Mesodermal cell (in vitro differentiated cells): ENCODE data around the gene TRPM6.

Source experiments
- H3K27ac ChIP-seq: 2 replicates; pipeline ENCODE4 v1.7.0; 2013; ENCODE audit warnings: mild to moderate bottlenecking, low read depth, low read length, moderate library complexity; ENCODE audit not compliant: severe bottlenecking
- H3K36me3 ChIP-seq: 2 replicates; pipeline ENCODE4 v1.7.1; 2013; ENCODE audit warnings: mild to moderate bottlenecking, low read length, moderate library complexity; ENCODE audit not compliant: control insufficient read depth, insufficient read depth
- H3K4me1 ChIP-seq: one replicate; pipeline ENCODE4 v1.7.1; 2013; ENCODE audit warnings: mild to moderate bottlenecking, low read length; ENCODE audit not compliant: insufficient read depth, control insufficient read depth, poor library complexity, severe bottlenecking
- H3K4me3 ChIP-seq: 2 replicates; pipeline ENCODE4 v1.7.0; 2013; ENCODE audit warnings: low read length, control low read depth, mild to moderate bottlenecking; ENCODE audit not compliant: insufficient read depth, poor library complexity, severe bottlenecking; ENCODE audit errors: extremely low read depth
- H3K9me3 ChIP-seq: 2 replicates; pipeline ENCODE4 v1.7.1; 2013; ENCODE audit warnings: mild to moderate bottlenecking, low read length, moderate library complexity; ENCODE audit not compliant: control insufficient read depth
- WGBS, 2 experiments: methylation state at CpG; one replicate each; pipeline ENCODE4 v1.1.5; 2013; ENCODE audit warnings: missing lambda C conversion rate in 2 of 2; ENCODE audit not compliant: insufficient coverage in 2 of 2; 5-methylcytosine and 5-hydroxymethylcytosine counted together

TRPM6 gene

GRCh38 chr9:74773886-74774479 is 113.7 kb downstream of the TRPM6 start:
- H3K36me3 ChIP-seq, result no peaks in the 10 kb centered on the region
- H3K27ac ChIP-seq, result no peak overlapping the region
- no peak overlapping the region for H3K4me3 ChIP-seq
- H3K9me3 ChIP-seq, result no peaks in the 10 kb centered on the region
- WGBS, 2 experiments, result 0 to 17% methylated on average over 1 of the region's 8 CpGs
- peaks cover 5% of the 10 kb centered on the region for H3K4me1 ChIP-seq

GRCh38 chr9:74772121-74772520 is 115.6 kb downstream of the TRPM6 start:
- Histone ChIP-seq H3K4me1 (peaks cover 5% of the 10 kb centered on the region), H3K36me3 (no peaks in the 10 kb centered on the region), H3K27ac (no peak overlapping the region), H3K4me3 (no peak overlapping the region), H3K9me3 (no peaks in the 10 kb centered on the region)
- 80 to 95% methylated on average over 1 to 3 of the region's 4 CpGs for WGBS, 2 experiments

GRCh38 chr9:74771672-74772071 is 116.0 kb downstream of the TRPM6 start:
- WGBS, 2 experiments, result 92% methylated on average over 2 of the region's 6 CpGs; no CpG with 5 or more reads in 1 of the 2 experiments

GRCh38 chr9:74771262-74771585 is 116.5 kb downstream of the TRPM6 start:
- Histone ChIP-seq H3K27ac (no peak overlapping the region), H3K4me3 (no peak overlapping the region), H3K4me1 (peaks cover 5% of the 10 kb centered on the region), H3K36me3 (no peaks in the 10 kb centered on the region), H3K9me3 (no peaks in the 10 kb centered on the region)
- whole genome bisulfite sequencing, 2 experiments, result 83 to 100% methylated on average over 1 of the region's 7 CpGs

More at GRCh38 chr9:74771672-74772071, 116.0 kb downstream of the TRPM6 start:
- no peaks in the 10 kb centered on the region for H3K9me3 ChIP-seq
- no peak overlapping the region for H3K27ac ChIP-seq
- no peak overlapping the region for H3K4me3 ChIP-seq
- no peaks in the 10 kb centered on the region for H3K36me3 ChIP-seq
- peaks cover 5% of the 10 kb centered on the region for H3K4me1 ChIP-seq

GRCh38 chr9:74770508-74771261 is 117.0 kb downstream of the TRPM6 start:
- no peak overlapping the region for H3K4me3 ChIP-seq
- H3K36me3 ChIP-seq, result no peaks in the 10 kb centered on the region
- 69 to 73% methylated on average over 19 to 22 of the region's 22 CpGs for WGBS, 2 experiments
- peaks cover 5% of the 10 kb centered on the region for H3K4me1 ChIP-seq
- H3K27ac ChIP-seq, result no peak overlapping the region
- no peaks in the 10 kb centered on the region for H3K9me3 ChIP-seq

- Histone ChIP-seq H3K9me3 (no peaks in the 10 kb centered on the region), H3K4me1 (no peaks in the 10 kb centered on the region), H3K36me3 (no peaks in the 10 kb centered on the region), H3K4me3 (no peak overlapping the region), H3K27ac (no peak overlapping the region)
- 88 to 89% methylated on average over 2 of the region's 3 CpGs for WGBS, 2 experiments
These were observed 122.2 kb downstream of the TRPM6 start for GRCh38 chr9:74765481-74765971.

GRCh38 chr9:74762950-74763349 is 124.8 kb downstream of the TRPM6 start:
- H3K36me3 ChIP-seq, result no peaks in the 10 kb centered on the region
- H3K4me1 ChIP-seq, result no peaks in the 10 kb centered on the region
- no peak overlapping the region for H3K4me3 ChIP-seq
- H3K9me3 ChIP-seq, result no peaks in the 10 kb centered on the region
- no peak overlapping the region for H3K27ac ChIP-seq
- WGBS, 2 experiments, result 78 to 100% methylated on average over 1 of the region's 1 CpG

GRCh38 chr9:74760031-74760700 is 127.6 kb downstream of the TRPM6 start:
- Histone ChIP-seq H3K27ac (no peak overlapping the region), H3K9me3 (no peaks in the 10 kb centered on the region), H3K4me3 (no peak overlapping the region), H3K36me3 (no peaks in the 10 kb centered on the region), H3K4me1 (no peaks in the 10 kb centered on the region)
- 83% methylated on average over 1 of the region's 3 CpGs; no CpG with 5 or more reads in 1 of the 2 experiments for WGBS, 2 experiments

GRCh38 chr9:74755999-74756398 is 131.7 kb downstream of the TRPM6 start:
- no peaks in the 10 kb centered on the region for H3K36me3 ChIP-seq
- no peak overlapping the region for H3K4me3 ChIP-seq
- 90% methylated on average over 3 of the region's 3 CpGs; no CpG with 5 or more reads in 1 of the 2 experiments for WGBS, 2 experiments
- H3K27ac ChIP-seq, result no peak overlapping the region
- H3K4me1 ChIP-seq, result no peaks in the 10 kb centered on the region
- H3K9me3 ChIP-seq, result no peaks in the 10 kb centered on the region

GRCh38 chr9:74755355-74755754 is 132.4 kb downstream of the TRPM6 start:
- Histone ChIP-seq H3K36me3 (no peaks in the 10 kb centered on the region), H3K27ac (no peak overlapping the region), H3K9me3 (no peaks in the 10 kb centered on the region), H3K4me1 (no peaks in the 10 kb centered on the region), H3K4me3 (no peak overlapping the region)

- Histone ChIP-seq H3K27ac (no peak overlapping the region), H3K4me3 (no peak overlapping the region), H3K36me3 (no peaks in the 10 kb centered on the region), H3K4me1 (no peaks in the 10 kb centered on the region), H3K9me3 (no peaks in the 10 kb centered on the region)
- WGBS, 2 experiments, result 89 to 98% methylated on average over 4 of the region's 6 CpGs
These were observed 134.1 kb downstream of the TRPM6 start for GRCh38 chr9:74753650-74754049.
